GM21390 (cell line): ENCODE measurements around the gene LDLRAD3.

Source experiments
- ATAC-seq: cut with Tn5 transposase; IDR thresholded peaks from one replicate; pipeline ENCODE4 v1.9.1; 2021; ENCODE audit not compliant: unreplicated experiment

Gene LDLRAD3

DNA sequence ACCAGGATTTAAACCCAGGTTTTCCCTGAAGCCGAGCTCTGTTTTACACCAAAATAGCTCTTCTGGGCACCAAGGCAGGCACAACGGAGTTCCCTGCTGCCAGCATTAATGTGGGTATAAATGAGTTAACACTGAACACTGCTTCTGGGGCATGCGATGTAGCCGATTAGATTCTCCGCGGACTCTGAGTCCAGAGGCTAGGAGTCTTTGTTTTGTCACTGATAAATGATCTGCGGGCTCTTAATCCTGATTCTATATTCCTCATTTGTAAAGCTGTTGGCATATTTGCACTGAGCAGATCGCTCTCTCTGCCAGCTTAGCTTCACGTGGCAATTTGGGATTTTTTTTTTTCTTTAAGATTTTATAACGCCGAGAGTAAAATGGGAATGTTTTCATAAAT, 16.8 kb upstream of the LDLRAD3 start:
- no peak for ATAC-seq

DNA sequence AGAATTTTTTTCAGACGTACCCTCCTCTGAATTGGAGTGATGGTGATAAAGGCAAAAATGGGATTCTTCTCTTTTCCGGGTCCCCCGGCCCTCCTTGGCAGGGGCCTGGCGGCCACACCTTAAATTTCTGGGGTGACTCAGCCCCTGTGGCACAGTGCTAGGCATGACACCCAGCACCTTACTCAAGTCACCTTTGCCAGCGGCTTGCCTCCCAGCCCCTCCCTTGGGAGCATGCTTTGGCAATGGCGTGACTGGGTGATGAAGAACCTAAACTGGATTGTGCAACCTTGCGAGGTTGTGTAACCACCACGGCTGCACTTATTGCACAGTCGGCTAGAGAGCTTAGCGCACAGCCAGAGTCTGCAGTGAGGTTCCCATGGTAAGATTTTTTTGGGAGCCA, 16.2 kb upstream of the LDLRAD3 start:
- no peak for ATAC-seq

DNA sequence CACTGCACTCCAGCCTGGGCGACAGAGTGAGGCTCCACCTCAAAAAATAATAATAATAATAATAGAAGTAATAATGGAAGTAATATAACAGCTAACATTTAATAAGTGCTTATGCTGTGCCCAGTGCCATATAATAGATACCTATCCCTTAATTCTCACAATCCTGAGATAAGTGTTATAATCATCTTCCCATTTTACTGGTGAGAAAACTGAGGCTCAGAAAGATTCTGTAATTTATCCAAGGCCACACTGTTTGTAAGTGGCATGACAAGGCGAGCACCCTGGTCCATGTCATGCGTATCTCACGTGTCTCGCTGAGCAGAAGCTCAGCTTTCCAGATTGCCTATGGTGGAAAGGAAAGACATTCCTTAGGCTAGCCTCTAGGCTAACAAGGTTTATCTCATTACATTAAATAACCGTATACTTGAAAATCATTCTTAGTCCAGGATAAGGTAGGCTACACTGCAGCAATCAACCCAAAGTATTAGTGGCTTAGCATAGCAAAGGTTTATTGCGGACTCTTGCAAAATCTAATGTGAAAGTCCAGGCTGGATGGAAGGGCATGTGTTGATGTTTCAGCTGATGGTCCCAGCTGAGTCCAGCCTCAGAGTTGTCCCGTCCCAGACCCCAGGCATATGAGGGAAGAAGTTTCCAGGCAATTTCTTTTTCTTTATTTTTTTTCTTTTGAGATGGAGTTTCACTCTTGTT, 15.0 kb upstream of the LDLRAD3 start:
- ATAC-seq: no peak

DNA sequence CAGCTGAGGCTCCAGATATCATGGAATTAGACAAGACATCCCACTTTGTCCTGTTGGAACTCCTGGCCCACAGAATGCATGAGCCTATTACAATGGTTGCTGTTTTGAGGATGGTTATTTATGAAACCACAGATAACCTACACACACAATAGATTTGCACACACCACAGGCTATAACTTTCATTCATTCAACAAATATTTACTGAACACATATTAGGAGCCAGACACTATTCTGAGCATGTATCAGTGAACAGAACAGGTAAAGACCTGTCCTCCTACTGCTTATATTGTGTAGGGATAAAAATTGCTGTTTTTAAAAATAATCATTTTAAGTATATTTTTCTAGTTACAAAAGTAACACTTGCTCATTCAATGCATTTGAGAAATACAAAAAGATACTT, 13.4 kb upstream of the LDLRAD3 start:
- no peak for ATAC-seq

DNA sequence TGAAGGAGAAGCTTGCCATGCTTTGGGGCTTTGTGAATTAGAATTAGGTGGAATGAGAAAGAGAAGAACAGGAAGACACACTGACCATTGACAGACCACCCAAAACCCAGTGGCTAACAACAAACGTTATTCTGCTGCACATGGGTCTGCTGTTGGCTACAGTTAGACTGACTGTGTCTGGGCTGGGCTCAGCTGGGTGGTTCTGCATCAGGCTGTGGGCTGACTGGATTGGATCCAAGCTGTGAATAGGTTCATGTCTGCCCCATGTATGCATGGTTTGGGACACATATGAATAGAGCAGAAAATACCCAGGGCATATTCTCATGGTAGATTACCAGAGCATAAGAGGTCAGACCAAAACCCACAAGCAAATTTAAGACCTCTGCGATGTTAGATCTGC, 11.7 kb upstream of the LDLRAD3 start:
- ATAC-seq: no peak

DNA sequence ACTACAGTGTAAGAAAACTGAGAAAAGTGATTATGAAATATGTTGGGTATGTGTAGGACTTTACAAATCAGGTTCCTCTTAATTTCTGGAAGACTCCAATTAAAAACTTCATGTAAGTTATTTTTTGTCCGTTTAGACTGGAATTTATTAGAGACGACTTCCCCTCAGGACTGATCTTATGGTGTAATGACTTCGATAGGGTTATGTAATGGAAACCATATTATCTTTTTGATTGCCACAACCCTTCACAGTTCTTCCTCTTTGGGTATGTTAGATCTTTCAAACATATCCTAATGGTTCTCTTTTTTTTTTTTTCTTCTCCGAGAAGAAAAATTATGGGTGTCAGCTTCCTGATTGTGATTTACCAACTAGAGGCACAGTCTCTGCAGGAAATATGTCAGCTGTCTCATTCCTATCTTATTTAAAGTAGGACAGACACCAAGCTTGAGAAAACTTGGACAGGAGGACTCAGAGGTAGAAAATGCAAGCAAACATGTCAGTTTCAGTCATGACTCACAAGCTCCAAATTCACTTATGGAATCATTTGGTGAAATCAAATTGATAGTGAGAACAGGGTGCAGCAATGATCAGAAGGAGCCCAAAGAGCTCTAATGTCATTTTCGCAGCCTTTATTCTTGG, 11.1 kb upstream of the LDLRAD3 start:
- ATAC-seq: no peak

DNA sequence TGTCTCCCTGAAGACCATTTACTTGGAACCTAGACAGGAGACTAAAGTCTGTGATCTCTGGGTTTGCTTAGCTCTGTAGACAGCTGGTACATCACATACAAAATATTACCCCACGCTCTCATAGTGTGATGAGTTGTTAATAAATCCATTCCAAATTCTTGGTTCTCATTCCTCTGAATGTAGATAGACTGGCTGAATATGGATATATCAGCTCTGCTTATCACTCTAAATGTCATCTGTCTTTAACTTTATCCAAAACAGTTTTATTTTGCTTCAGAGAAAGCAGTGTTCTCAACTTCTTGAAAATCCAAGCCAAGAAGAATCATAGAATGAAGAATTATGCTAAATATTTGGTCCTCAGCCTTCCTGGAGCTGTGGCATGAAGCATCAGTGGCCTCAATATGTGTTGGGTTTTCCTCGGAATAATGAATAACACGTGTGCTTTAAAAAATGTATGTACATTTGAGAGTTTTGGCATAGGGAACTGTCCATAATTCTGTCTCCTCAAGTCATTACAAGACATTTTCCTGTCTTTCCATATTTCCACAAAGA, 10.5 kb upstream of the LDLRAD3 start:
- ATAC-seq: no peak

DNA sequence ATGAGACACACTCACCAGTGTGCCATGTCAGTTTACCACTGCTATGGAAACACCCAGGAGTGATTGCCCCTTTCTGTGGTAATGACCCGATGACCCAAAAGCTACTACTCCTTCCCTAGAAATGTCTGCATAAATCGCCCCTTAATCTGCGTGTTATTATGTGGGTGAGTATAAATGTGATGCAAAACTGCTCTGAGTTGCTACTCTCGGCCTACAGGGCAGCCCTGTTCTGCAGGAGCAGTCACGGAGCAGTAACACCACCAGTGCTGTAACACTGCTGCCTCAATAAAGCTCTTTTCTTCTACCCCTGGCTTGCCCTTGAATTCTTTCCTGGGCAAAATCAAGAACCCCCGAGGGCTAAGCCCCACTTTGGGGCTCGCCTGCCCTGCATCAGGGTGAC, 9.6 kb upstream of the LDLRAD3 start:
- ATAC-seq: no peak

DNA sequence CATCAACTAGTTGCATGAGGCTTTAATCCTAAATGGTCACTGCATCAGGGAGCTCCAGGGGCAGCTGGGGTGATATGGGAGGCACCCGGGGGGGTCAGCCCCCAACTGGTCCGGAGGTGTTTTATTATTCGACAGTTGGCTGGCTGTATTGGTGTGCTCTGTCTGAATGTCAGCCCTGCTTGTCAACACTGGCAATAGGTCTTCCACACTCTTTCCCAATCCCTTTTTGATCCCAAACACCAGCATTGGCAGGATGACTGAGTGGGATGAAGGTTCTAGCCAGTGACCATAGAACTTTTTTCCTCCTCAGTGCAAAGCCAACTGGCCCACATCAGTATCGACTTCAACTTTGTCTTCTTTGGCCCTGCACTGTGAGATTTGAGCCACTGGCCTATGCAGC, 8.9 kb upstream of the LDLRAD3 start:
- no peak for ATAC-seq

DNA sequence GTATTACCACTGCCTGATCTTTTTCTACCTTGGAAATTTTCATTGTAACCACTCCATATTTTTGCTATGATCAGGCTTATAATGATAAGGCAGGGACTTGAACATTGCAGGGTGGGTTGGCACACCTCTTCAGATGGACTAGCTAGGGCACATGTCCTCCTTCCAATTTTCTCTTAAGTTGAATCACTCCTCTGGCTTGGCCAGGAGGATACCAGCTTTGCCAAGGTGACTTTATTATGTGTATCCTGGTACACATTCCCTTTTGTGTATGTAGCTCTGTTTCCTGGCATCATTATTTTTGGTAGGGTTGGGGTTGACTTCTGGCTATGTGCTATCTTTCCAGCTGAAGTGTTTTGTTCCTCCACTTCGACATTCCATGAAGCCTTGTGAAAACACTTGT, 8.5 kb upstream of the LDLRAD3 start:
- no peak for ATAC-seq

DNA sequence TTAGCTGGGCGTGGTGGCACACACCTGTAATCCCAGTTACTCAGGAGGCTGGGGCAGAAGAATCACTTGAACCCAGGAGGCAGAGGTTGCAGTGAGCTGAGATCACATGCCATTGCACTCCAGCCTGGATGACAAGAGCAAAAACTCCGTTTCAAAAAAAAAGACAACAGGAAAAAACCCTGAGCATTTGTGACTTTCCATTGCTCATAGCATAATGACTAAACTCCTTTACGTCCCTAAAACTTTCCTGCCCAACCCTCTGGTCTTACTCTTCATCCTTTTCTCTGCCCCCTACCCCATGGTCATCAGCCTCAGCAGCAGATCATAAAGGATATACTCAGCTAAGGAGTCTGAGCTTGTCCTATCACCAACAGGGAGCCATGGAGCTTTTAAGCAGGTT, 6.8 kb upstream of the LDLRAD3 start:
- ATAC-seq: no peak

DNA sequence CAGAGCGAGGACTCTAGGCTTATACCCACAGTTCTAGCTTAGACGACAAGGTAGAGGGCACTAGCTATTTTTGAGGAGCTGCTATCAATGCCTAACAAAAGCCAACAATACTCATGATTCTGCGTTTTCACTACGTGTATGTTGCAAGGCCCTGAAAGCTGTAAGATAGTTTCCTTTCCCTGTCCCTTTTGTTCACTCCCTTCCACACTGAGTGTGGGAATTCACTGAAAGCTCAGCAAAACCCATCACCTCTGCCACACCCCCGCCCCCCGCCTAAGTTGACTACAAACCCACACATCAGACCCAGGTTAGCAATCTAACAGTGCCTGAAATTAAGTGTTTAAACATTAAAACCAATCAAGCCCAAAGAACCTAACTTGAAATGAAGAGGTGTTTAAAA, 6.2 kb upstream of the LDLRAD3 start:
- no peak for ATAC-seq

DNA sequence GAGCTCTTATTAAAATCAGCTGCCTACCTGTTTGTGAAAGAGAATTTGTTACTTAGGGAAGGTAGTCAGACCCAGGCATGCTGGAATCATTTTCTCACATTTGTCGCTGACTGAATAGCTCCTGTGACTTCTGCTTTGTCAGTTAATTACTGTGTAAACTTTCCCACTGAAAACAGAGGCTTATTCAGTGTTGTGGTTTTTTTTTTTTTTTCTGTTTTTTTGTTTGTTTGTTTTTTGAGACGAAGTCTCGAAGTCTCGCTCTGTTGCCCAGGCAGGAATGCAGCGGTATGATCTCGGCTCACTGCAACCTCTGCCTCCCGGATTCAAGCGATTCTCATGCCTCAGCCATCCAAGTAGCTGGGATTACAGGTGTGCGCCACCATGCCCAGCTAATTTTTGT, 5.6 kb upstream of the LDLRAD3 start:
- ATAC-seq: no peak

DNA sequence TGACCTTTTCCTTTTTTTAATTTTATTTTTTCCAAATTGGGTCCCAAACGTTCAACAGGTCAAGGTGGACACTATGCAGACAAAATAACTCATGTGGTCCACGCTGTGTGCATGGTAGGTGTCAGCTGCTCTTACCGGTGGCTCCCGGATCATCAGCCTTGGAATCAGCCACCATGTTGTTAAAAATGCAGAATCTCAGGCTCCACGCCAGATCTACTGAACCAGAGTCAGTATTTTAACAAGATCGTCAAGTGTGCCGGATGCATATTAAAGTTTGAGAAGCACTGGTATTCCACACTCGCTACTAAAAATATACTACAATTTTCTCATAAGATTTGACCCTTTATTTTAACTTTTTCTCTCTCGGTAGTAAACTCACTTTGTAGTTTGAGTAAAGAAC, 553 bp upstream of the LDLRAD3 start:
- ATAC-seq: no peak

DNA sequence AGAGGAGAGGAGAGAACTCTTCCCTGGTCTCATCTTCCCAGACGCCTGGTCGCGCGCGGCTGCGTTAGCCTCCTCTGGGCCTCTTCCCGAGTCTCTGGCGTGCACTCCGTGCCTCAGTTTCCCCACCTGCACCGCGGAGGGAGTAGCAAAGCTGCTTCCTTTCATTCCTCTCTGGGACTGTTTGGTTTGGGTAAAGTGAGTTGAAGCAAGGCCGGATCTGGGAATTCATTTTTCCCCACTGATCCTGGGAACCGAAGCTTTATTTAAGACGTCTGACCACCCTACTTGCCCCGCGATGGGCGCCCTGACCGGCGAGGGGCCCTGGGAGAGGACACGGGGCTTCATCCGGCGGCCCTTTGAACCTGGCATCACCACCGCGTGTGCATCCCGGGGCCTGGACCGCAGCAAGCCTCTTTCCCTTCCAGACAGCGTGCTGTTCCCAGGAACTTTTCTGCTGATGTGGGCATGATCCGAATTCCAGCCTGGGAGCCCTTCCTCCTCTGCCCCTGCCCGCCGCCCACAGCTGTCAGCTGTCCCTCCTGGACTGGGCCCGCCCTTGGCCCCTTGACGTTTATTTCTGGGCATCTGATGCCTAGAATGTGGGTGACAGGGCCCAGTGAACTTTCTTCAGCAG, 758 bp downstream of the LDLRAD3 start:
- no peak for ATAC-seq

DNA sequence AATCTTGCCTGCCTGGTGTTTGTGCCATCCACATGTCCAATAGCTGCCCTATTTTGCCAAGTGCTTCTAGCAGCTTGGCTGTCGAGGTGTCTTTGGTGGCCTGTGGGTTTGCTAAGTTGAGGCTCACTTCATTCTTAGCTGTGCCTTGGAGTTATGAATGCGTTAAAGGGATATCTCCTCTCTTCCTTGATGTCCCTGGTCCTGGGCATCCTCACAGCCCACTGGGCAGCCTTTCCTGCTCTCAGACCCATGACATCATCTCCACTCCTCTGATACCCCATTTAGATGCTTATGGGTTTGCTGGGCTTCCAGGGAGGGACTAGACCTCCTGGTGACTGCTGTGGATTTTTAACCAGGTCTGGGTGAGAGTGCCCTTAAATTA, 1.3 kb downstream of the LDLRAD3 start:
- ATAC-seq: no peak

DNA sequence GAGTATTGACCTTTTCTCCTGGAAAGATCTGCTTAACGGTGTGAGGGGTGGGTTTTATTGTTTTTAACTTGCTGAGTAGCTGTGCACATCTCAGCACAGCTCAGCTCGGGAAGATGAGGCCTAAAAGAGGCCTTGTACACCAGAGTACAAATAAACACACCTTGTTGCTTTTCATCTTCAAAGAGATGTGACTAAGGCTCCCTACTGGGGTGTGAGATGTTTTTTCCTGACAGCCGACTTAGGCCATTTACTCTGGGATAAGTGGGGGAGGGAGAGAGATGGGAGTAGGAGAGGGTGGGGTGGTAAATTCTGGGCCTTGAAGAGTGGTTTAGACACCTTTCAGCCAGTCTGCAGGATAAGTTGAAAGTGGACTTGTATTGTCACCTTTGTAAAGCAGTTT, 2.9 kb downstream of the LDLRAD3 start:
- no peak for ATAC-seq

DNA sequence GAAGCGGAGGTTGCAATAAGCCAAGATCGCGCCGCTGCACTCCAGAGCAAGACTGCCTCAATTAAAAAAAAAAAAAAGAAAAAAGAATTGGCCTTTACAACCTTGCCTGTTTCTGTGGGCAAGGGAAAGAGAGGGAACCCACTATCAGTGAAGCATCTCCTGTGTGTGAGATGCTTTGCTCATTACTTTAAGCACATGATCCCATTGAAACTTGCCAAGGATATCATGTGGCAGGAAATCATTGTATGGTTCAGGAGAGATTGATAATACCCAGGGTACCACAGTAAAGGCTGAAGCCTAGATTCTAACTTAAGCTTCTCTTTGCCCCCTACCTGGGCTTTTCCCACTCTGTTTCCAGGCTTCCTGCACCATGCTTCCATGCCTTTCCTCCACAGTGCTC, 3.6 kb downstream of the LDLRAD3 start:
- no peak for ATAC-seq

DNA sequence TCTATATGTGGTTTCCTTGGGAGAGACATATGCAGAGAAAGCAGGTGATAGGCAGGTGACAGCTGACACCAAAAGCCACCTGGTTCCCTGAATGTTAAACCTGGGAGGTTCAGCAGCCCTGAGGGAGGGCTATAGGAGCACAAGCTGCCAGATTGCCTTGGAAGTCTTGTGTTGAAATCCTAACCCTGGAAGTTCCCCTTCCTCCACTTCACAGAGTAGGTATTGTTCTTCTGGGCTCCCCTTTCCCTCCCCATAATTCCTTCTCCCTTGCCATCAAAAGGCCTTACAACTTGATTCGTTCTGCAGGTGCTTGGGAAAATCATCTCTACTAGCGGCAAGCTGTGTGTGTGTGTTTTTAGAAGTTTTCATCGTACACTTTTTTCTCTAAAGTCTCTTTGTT, 5.4 kb downstream of the LDLRAD3 start:
- no peak for ATAC-seq

DNA sequence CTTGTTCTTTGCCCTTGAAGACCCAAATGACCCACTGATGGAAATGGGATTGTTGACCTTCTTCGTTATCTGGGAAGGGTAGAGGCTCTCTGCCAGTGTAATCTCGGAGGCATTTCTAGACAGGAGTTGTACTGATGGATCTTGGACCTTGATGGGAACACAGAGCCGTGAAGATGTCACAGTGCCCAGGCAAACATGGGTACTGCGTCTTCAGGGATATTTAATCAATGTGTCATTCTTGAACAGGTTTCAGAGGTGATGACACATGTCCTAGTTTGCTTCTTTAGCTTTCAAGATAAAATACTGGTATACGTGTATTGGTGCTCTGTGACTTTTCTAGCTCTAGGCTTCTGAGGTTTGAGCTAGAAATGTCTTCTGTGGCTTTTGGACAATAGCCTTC, 6.2 kb downstream of the LDLRAD3 start:
- no peak for ATAC-seq

DNA sequence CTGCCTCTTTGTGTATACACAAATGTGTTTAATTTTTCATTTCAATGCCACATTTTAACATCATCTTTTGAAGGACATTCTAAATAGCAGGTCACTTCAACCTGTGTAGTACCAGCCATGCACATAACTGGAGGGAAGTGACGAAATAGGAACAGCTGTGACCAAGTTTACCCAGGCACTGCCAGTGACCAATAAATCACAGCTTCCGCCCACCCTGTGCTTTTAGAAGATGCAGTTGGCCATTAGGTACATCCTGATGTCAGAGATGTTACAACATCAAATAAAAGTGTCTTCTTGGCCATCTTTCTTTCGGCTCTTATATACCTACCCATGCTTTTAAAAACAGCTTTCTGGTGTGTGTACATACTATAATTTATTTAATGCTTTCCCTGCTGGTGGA, 7.8 kb downstream of the LDLRAD3 start:
- ATAC-seq: no peak

DNA sequence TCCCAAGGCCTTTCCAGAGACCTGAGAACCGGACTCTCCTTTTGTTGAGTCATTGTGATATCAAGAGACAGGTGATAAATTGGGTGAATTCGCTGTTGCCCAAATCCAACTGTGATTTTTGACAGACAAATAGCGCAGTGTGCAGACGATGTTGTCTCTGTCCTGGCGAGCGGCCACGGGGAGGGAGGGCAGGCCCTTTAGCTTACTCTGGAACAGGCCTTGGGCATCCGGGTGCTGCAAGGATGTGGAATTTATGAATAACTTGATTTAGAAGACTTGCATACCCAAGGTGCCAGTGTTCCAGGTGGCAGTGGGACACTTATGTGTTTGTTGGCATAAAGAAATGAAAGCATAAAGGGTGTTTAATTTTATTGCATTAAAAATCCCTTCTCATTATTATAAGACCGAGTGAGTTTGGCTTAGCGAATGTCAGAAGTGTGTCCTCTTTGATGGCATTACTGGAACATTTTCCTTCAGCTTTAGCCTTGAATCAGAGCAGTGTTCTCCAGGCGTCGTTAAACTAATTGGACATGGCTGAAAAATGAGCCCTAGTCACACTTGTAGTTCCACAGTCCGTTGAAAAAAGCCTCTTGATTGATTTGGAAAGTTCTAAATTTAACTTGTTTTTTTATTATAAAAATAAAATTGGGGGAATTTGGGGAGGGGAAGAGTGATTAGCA, 9.4 kb downstream of the LDLRAD3 start:
- ATAC-seq: no peak
